GM12878 (cell line): ENCODE results near the gene DYSF. TPM values are rescaled to one million over a fixed set of nuclear protein-coding genes. Genes with fewer than 3 reads are reported as not detected.

ENCODE experiments used
- ATAC-seq: fragments of 200-7000 bp; cut with Tn5 transposase; 3 replicates; pipeline ENCODE4 v1.9.1; 2020; ENCODE audit warnings: mild to moderate bottlenecking, moderate library complexity
- BruUV-seq: library from RNA; stranded (reverse); fragments of 400-500 nt; replicated peaks from 2 replicates; lab custom pipeline; 2021; lab: Mats Ljungman, UMichigan
- CTCF ChIA-PET: fragments of 300-600 bp; sonication (Branson Sonifier 250); formaldehyde crosslinking; extraction: SDS; loops from one replicate; lab custom pipeline; 2021; ENCODE audit warnings: inconsistent platforms; lab: Yijun Ruan, JAX
- POLR2A ChIA-PET: fragments of 350-600 bp; formaldehyde crosslinking; extraction: SDS; loops from one replicate; lab custom pipeline; 2021; ENCODE audit warnings: inconsistent platforms; lab: Charles Lee
- RAD21 ChIA-PET: fragments of 300-600 bp; sonication (Branson Sonifier 250); formaldehyde crosslinking; loops from one replicate; lab custom pipeline; 2023; ENCODE audit warnings: antibody characterized with exemption; ENCODE audit not compliant: unreplicated experiment; lab: Charles Lee
- SMC1A ChIA-PET: fragments of 300-600 bp; sonication (Branson Sonifier 250); formaldehyde crosslinking; loops from one replicate; lab custom pipeline; 2023; ENCODE audit not compliant: unreplicated experiment, uncharacterized antibody; lab: Charles Lee
- DNase-seq: peaks from one replicate; pipeline ENCODE4 v3.0.0-alpha.2; 2011; ENCODE audit warnings: low read depth, low spot score
- FAIRE-seq: peaks from 3 replicates; lab custom pipeline; 2011; peaks lifted over from hg19 to GRCh38; lab: Jason Lieb, UNC
- H2AFZ ChIP-seq: 2 replicates; pipeline ENCODE4 v1.6.0; 2011; ENCODE audit warnings: low read depth, low read length, control low read depth; ENCODE audit not compliant: control insufficient read depth
- H3K27ac ChIP-seq: 2 replicates; pipeline ENCODE4 v1.5.1; 2011; ENCODE audit warnings: control low read depth; ENCODE audit not compliant: control insufficient read depth, insufficient read depth
- H3K27me3 ChIP-seq, 2 experiments: replicated peaks in 1 of 2; 2 replicates each; pipeline versions ENCODE4 v1.6.0 to v1.6.1; 2011; ENCODE audit warnings: low read length in 1 of 2; ENCODE audit not compliant: control insufficient read depth in 2 of 2, insufficient read depth in 2 of 2
- H3K36me3 ChIP-seq, 2 experiments: 2 replicates each; pipeline ENCODE4 v1.5.1; 2011; ENCODE audit warnings: low read length in 1 of 2; ENCODE audit not compliant: control insufficient read depth in 2 of 2, insufficient read depth in 2 of 2
- H3K4me1 ChIP-seq: 2 replicates; pipeline ENCODE4 v1.6.1; 2011; ENCODE audit warnings: mild to moderate bottlenecking, low read length, moderate library complexity, mixed read lengths; ENCODE audit not compliant: control insufficient read depth, insufficient read depth
- H3K4me2 ChIP-seq: 2 replicates; pipeline ENCODE4 v1.6.0; 2011; ENCODE audit warnings: control low read depth; ENCODE audit not compliant: control insufficient read depth, insufficient read depth
- H3K4me3 ChIP-seq: fragments of 200-600 bp; sonication (generic); 2 replicates; pipeline ENCODE4 v1.5.1; 2016
- H3K79me2 ChIP-seq: 2 replicates; pipeline ENCODE4 v1.6.0; 2011; ENCODE audit warnings: low read length; ENCODE audit not compliant: control insufficient read depth, insufficient read depth
- H3K9ac ChIP-seq: 2 replicates; pipeline ENCODE4 v1.8.0; 2011; ENCODE audit warnings: low read length, control low read depth, mixed read lengths; ENCODE audit not compliant: control insufficient read depth, insufficient read depth
- H3K9me3 ChIP-seq: replicated peaks from 3 replicates; pipeline ENCODE4 v1.5.1; 2011; ENCODE audit warnings: mild to moderate bottlenecking, low read length; ENCODE audit not compliant: control insufficient read depth, insufficient read depth
- H4K20me1 ChIP-seq: 2 replicates; pipeline ENCODE4 v1.6.0; 2011; ENCODE audit not compliant: control insufficient read depth, insufficient read depth
- ATF7 ChIP-seq: fragments of 450-650 bp; IDR thresholded peaks from 2 replicates; pipeline ENCODE4 v1.6.1; 2016; ENCODE audit warnings: low read depth, mild to moderate bottlenecking
- CEBPB ChIP-seq, 2 experiments: fragments of 150-350 bp in 1 of 2; IDR thresholded peaks; 2 replicates each; pipeline ENCODE4 v1.6.1; 2012 to 2014; ENCODE audit warnings: low read depth in 2 of 2, low read length in 2 of 2, borderline replicate concordance in 1 of 2, inconsistent platforms in 1 of 2
- CHD2 ChIP-seq: IDR thresholded peaks from 2 replicates; pipeline ENCODE4 v1.6.1; 2011; ENCODE audit warnings: low read depth, low read length, improper control_type of control experiment, borderline replicate concordance
- E4F1 ChIP-seq: fragments of 450-650 bp; IDR thresholded peaks from 2 replicates; pipeline ENCODE4 v1.6.1; 2018; ENCODE audit warnings: borderline replicate concordance, mild to moderate bottlenecking; ENCODE audit not compliant: partially characterized antibody
- KAT2A ChIP-seq: conservative IDR thresholded peaks from 2 replicates; pipeline ENCODE4 v1.6.1; 2011; ENCODE audit warnings: low read depth, low read length; ENCODE audit not compliant: control insufficient read depth
- PAX5 ChIP-seq: IDR thresholded peaks from 2 replicates; pipeline ENCODE4 v1.6.1; 2011; ENCODE audit warnings: low read depth, low read length, borderline replicate concordance
- PKNOX1 ChIP-seq: fragments of 450-650 bp; IDR thresholded peaks from 2 replicates; pipeline ENCODE4 v1.6.1; 2016; ENCODE audit warnings: mild to moderate bottlenecking
- POU2F2 ChIP-seq: IDR thresholded peaks from 3 replicates; pipeline ENCODE4 v1.6.1; 2011; ENCODE audit warnings: low read depth, mild to moderate bottlenecking, low read length, borderline replicate concordance
- RCOR1 ChIP-seq: conservative IDR thresholded peaks from 2 replicates; pipeline ENCODE4 v1.6.1; 2012; ENCODE audit warnings: low read depth, low read length, improper control_type of control experiment
- ZBTB4 ChIP-seq: fragments of 450-650 bp; formaldehyde crosslinking; IDR thresholded peaks from 2 replicates; pipeline ENCODE4 v1.4.0; 2022; ENCODE audit warnings: mild to moderate bottlenecking, moderate library complexity
- ZNF384 ChIP-seq: IDR thresholded peaks from 2 replicates; pipeline ENCODE4 v1.6.1; 2012; ENCODE audit warnings: low read depth, mild to moderate bottlenecking, low read length, improper control_type of control experiment, borderline replicate concordance
- ZZZ3 ChIP-seq: IDR thresholded peaks from 2 replicates; pipeline ENCODE4 v1.6.1; 2011; ENCODE audit warnings: low read depth; ENCODE audit not compliant: control insufficient read depth, insufficient read length
- WGBS: methylation state at CpG from one replicate; pipeline ENCODE4 v1.1.6; 2016; ENCODE audit warnings: low lambda C conversion rate; ENCODE audit not compliant: insufficient replicate concordance, insufficient coverage; ENCODE audit errors: missing lambda C conversion rate; 5-methylcytosine and 5-hydroxymethylcytosine counted together
- in situ Hi-C: fragments of 300-500 bp; cut with MboI; formaldehyde crosslinking; loops from 9 replicates; pipeline ENCODE4 v1.14.3; 2018; ENCODE audit warnings: mixed read lengths
- intact Hi-C: fragments of 100-400 bp; cut with micrococcal nuclease; formaldehyde crosslinking; loops from one replicate; pipeline ENCODE4 v1.14.2; 2022; ENCODE audit not compliant: unreplicated experiment
- polyA plus RNA-seq, 11 experiments: library from polyadenylated mRNA; depleted of rRNA in 4 of 11; unstranded in 6 of 11; stranded (reverse) in 5 of 11; fragments of >200 nt; fragmentation: Nextera tagmentation in 4 of 11; fragmentation: Illumina TruSeq in 1 of 11; extraction: Ambion mirVana in 4 of 11; extraction: Trizol in 1 of 11; gene quantifications; 1 replicate in 1 of 11; 2 replicates in 10 of 11; pipeline versions ENCODE4 v1.2.1 to v1.2.3, GENCODE V29; 2011 to 2016; ENCODE audit warnings: inconsistent platforms in 2 of 11, missing spikeins in 2 of 11, low read depth in 1 of 11
- total RNA-seq, 4 experiments: library from RNA; depleted of rRNA in 3 of 4; stranded (reverse); fragments of >200 nt in 3 of 4; fragmentation: Illumina TruSeq in 1 of 4; extraction: Trizol in 1 of 4; gene quantifications; 2 replicates each; pipeline versions ENCODE4 v1.2.1 to v1.2.3, GENCODE V29; 2013 to 2021

DYSF gene
- total and polyA plus RNA-seq, 10 of the 15 experiments (the other 5 are each of a cell fraction or from before 2014, with no cell fraction given) = under 0.01 to 0.15 (median 0.03) TPM; not detected in 7

DNA sequence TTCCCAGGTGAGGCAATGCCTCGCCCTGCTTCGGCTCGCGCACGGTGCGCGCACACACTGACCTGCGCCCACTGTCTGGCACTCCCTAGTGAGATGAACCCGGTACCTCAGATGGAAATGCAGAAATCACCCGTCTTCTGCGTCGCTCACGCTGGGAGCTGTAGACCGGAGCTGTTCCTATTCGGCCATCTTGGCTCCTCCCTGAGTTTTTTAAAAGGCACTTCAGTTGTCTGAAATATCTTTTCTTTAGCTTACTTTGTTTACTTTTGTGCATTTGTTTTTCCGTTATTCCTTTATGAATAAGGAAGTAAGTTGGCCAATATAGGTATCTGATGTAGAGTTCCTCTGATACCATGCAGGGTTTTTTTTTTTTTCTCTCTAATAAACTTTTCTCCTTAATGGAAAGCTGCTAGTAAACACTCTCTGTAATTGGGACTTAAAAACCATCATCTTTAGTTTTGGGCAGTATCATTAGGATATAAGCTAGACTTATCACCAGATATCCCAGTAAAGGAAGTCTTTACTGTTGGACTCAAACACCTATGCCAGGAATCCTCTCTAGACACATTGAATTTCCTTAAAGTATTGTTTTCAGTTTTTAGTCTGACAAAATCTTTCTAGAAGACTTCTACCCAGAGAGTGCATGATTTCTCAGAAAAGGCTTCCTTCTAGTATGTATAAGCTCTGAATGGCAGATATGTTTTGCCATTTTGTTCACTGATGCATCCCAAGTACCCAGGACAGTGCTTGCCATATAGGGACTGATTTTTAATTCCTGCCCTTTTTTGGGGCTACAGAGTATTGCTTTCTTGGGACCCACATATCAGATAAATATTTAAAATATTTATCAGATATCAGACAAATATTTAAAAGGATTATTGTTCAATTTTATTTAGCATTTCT is 35.8 kb upstream of the DYSF start (continued):
- TF ChIP-seq CEBPB (IDR thresholded peaks at IDR 0.05; ENCODE audit: borderline replicate concordance in 1 of 2, low read depth in 2 of 2, low read length in 2 of 2) (no peak), ZNF384 (0 out of 2 replicates have a peak, but pooled peaks have one; percentile 24), PAX5 (no peak)

DNA sequence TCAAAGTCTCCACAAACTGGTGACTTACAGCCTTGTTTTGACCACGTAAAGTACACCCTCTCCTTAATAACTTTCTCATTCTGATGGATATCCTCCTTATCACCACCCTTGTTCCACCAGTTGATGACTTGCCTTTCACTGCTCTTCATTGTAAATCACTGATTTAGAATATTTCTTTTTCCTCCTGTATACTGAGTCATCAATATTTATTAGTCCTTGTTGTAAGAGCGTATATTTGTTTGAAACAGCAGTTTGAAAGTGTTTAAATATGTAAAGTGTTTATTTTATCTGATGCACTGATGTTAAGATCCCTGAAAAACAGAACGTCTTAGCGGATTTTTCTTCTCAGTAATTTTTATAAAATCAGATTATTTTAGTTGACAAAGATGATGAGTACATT is 34.2 kb upstream of the DYSF start:
- no TSS peak for BruUV-seq
- SMC1A ChIA-PET = interaction anchor here (1.1 to 1.3 kb wide), 2 partner anchors 10 to 264 kb away, joined by 3 to 4 read pairs; no protein-coding TSS in a partner anchor
- no peaks in the 10 kb centered on the region for H3K9me3 ChIP-seq
- H2AFZ ChIP-seq = no peak overlapping the region
- H3K4me1 ChIP-seq = no peaks in the 10 kb centered on the region
- WGBS = 99% methylated on average over 4 of the region's 4 CpGs
- DNase-seq (no peak), ATAC-seq (no peak), FAIRE-seq (no peak)
- H3K4me2 ChIP-seq = no peak overlapping the region
- POLR2A ChIA-PET = no interaction called here
- intact Hi-C loops = no loop called here
- no peak overlapping the region for H3K9ac ChIP-seq
- no peaks in the 10 kb centered on the region for H4K20me1 ChIP-seq
- no peaks in the 10 kb centered on the region for H3K27me3 ChIP-seq
- no peak overlapping the region for H3K27ac ChIP-seq
- CTCF ChIA-PET = interaction anchor here (1.4 to 2.1 kb wide), 2 partner anchors 10 to 22 kb away, joined by 3 to 9 read pairs; no protein-coding TSS in a partner anchor
- peaks cover 2% of the 10 kb centered on the region; the same call in 1 of the 2 replicates for H3K79me2 ChIP-seq
- H3K36me3 ChIP-seq = peaks cover 0 to 6% of the 10 kb centered on the region in 2 experiments; a peak in 3 of 4 replicates
- in situ Hi-C loops = no loop called here
- RAD21 ChIA-PET = interaction anchor here (0.7 to 1.0 kb wide), 2 partner anchors 87 to 119 kb away, joined by 3 read pairs; no protein-coding TSS in a partner anchor
- no peak overlapping the region for H3K4me3 ChIP-seq
- TF ChIP-seq KAT2A (no peak), ATF7 (no peak), RCOR1 (no peak), ZBTB4 (CRISPR knock-in tag) (no peak), E4F1 (no peak), CHD2 (no peak), ZZZ3 (no peak), POU2F2 (no peak), PKNOX1 (no peak)
